H9 (cell line): ENCODE measurements around the gene ARHGEF2. TPM values are rescaled to one million over a fixed set of nuclear protein-coding genes. Genes with fewer than 3 reads are reported as not detected.

Experiments used
- DNase-seq: peaks from one replicate; pipeline ENCODE4 v3.0.0-alpha.2; 2017
- H2AFZ ChIP-seq: one replicate; pipeline ENCODE4 v1.6.1; 2013; ENCODE audit warnings: mild to moderate bottlenecking, low read length, control low read depth, moderate library complexity
- H2AK5ac ChIP-seq: 2 replicates; pipeline ENCODE4 v1.6.1; 2013; ENCODE audit warnings: low read length, control low read depth, mixed read lengths; ENCODE audit not compliant: insufficient read length
- H2BK120ac ChIP-seq: one replicate; pipeline ENCODE4 v1.6.1; 2013; ENCODE audit warnings: low read depth, mild to moderate bottlenecking, low read length, control low read depth, inconsistent platforms; ENCODE audit not compliant: poor library complexity, severe bottlenecking
- H2BK12ac ChIP-seq: 2 replicates; pipeline ENCODE4 v1.6.1; 2013; ENCODE audit warnings: low read length, control low read depth, mixed read lengths, low read depth; ENCODE audit not compliant: insufficient read length
- H2BK15ac ChIP-seq: 2 replicates; pipeline ENCODE4 v1.6.1; 2013; ENCODE audit warnings: low read depth, low read length, control low read depth
- H2BK20ac ChIP-seq: one replicate; pipeline ENCODE4 v1.6.1; 2013; ENCODE audit warnings: low read depth, mild to moderate bottlenecking, low read length, control low read depth, inconsistent platforms; ENCODE audit not compliant: poor library complexity, severe bottlenecking
- H2BK5ac ChIP-seq: 2 replicates; pipeline ENCODE4 v1.6.1; 2013; ENCODE audit warnings: low read length, control low read depth, mixed read lengths; ENCODE audit not compliant: insufficient read length
- H3K14ac ChIP-seq: 2 replicates; pipeline ENCODE4 v1.6.1; 2013; ENCODE audit warnings: low read length, control low read depth; ENCODE audit not compliant: insufficient read depth
- H3K18ac ChIP-seq: 2 replicates; pipeline ENCODE4 v1.6.1; 2013; ENCODE audit warnings: low read depth, mild to moderate bottlenecking, mixed read lengths, low read length, control low read depth; ENCODE audit not compliant: insufficient read length
- H3K23ac ChIP-seq: 2 replicates; pipeline ENCODE4 v1.6.1; 2013; ENCODE audit warnings: low read length, control low read depth, mixed read lengths, low read depth; ENCODE audit not compliant: insufficient read length
- H3K23me2 ChIP-seq: 2 replicates; pipeline ENCODE4 v1.6.1; 2013; ENCODE audit warnings: low read depth, mild to moderate bottlenecking, mixed read lengths, low read length, control low read depth; ENCODE audit not compliant: insufficient read length, poor library complexity, severe bottlenecking
- H3K27ac ChIP-seq: 2 replicates; pipeline ENCODE4 v1.5.1; 2013; ENCODE audit warnings: low read length, control low read depth, mixed read lengths, low read depth; ENCODE audit not compliant: insufficient read length
- H3K27me3 ChIP-seq: 2 replicates; pipeline ENCODE4 v1.6.1; 2013; ENCODE audit warnings: low read length, control low read depth, inconsistent platforms; ENCODE audit not compliant: insufficient read depth
- H3K4ac ChIP-seq: 2 replicates; pipeline ENCODE4 v1.6.1; 2013; ENCODE audit warnings: low read depth, mild to moderate bottlenecking, control low read depth, inconsistent platforms, low read length, moderate library complexity
- H3K4me1 ChIP-seq: 2 replicates; pipeline ENCODE4 v1.6.1; 2013; ENCODE audit warnings: low read length, control low read depth, inconsistent platforms; ENCODE audit not compliant: insufficient read depth
- H3K4me2 ChIP-seq: 2 replicates; pipeline ENCODE4 v1.6.1; 2013; ENCODE audit warnings: low read length, control low read depth, mixed read lengths; ENCODE audit not compliant: insufficient read length, insufficient read depth
- H3K56ac ChIP-seq: 2 replicates; pipeline ENCODE4 v1.6.1; 2013; ENCODE audit warnings: low read depth, mild to moderate bottlenecking, mixed read lengths, low read length, control low read depth; ENCODE audit not compliant: insufficient read length
- H3K79me1 ChIP-seq: 2 replicates; pipeline ENCODE4 v1.6.1; 2013; ENCODE audit warnings: low read depth, mild to moderate bottlenecking, moderate library complexity, low read length, control low read depth, inconsistent platforms; ENCODE audit not compliant: insufficient read depth, poor library complexity, severe bottlenecking
- H3K79me2 ChIP-seq: 2 replicates; pipeline ENCODE4 v1.6.1; 2013; ENCODE audit warnings: low read length, control low read depth, inconsistent platforms; ENCODE audit not compliant: insufficient read depth
- H3K9ac ChIP-seq: 2 replicates; pipeline ENCODE4 v1.6.1; 2013; ENCODE audit warnings: low read length, control low read depth, mixed read lengths; ENCODE audit not compliant: insufficient read length; ENCODE audit errors: extremely low read depth
- H3K9me3 ChIP-seq: one replicate; pipeline ENCODE4 v1.6.1; 2013; ENCODE audit warnings: low read depth, low read length, inconsistent platforms; ENCODE audit not compliant: control insufficient read depth
- H3T11ph ChIP-seq: one replicate; pipeline ENCODE4 v1.6.1; 2013; ENCODE audit warnings: mild to moderate bottlenecking, low read length, control low read depth, inconsistent platforms
- H4K20me1 ChIP-seq: one replicate; pipeline ENCODE4 v1.6.1; 2013; ENCODE audit not compliant: control insufficient read depth, insufficient read length, insufficient read depth
- H4K5ac ChIP-seq: 2 replicates; pipeline ENCODE4 v1.6.1; 2013; ENCODE audit warnings: low read depth, mild to moderate bottlenecking, mixed read lengths, low read length, control low read depth; ENCODE audit not compliant: insufficient read length
- H4K8ac ChIP-seq: replicated peaks from 2 replicates; pipeline ENCODE4 v1.6.1; 2013; ENCODE audit warnings: low read length, control low read depth, mixed read lengths, low read depth; ENCODE audit not compliant: insufficient read length
- H4K91ac ChIP-seq: 2 replicates; pipeline ENCODE4 v1.6.1; 2013; ENCODE audit warnings: low read depth, mild to moderate bottlenecking, moderate library complexity, mixed read lengths, low read length, control low read depth; ENCODE audit not compliant: insufficient read length
- H3K27ac Mint-ChIP-seq, 3 experiments: 2 replicates in 2 of 3; 3 replicates in 1 of 3; pipeline ENCODE4 v1.8.0; 2020 to 2021; ENCODE audit warnings: mixed read lengths in 3 of 3, mild to moderate bottlenecking in 1 of 3, moderate library complexity in 1 of 3
- H3K27me3 Mint-ChIP-seq: 2 replicates; pipeline ENCODE4 v1.8.0; 2021; ENCODE audit warnings: low read depth, mild to moderate bottlenecking, moderate library complexity, mixed read lengths
- H3K36me3 Mint-ChIP-seq, 3 experiments: 2 replicates in 2 of 3; 3 replicates in 1 of 3; pipeline ENCODE4 v1.8.0; 2020 to 2021; ENCODE audit warnings: low read depth in 3 of 3, mixed read lengths in 3 of 3; ENCODE audit not compliant: insufficient read depth in 1 of 3
- H3K4me1 Mint-ChIP-seq, 2 experiments: 2 replicates each; pipeline ENCODE4 v1.8.0; 2020; ENCODE audit warnings: mixed read lengths in 2 of 2
- H3K4me3 Mint-ChIP-seq, 2 experiments: 2 replicates in 1 of 2; 3 replicates in 1 of 2; pipeline ENCODE4 v1.8.0; 2020 to 2021; ENCODE audit warnings: mild to moderate bottlenecking in 2 of 2, mixed read lengths in 2 of 2, moderate library complexity in 1 of 2
- H3K9me3 Mint-ChIP-seq, 2 experiments: 2 replicates in 1 of 2; 3 replicates in 1 of 2; pipeline ENCODE4 v1.8.0; 2020; ENCODE audit warnings: mild to moderate bottlenecking in 2 of 2, mixed read lengths in 2 of 2, moderate library complexity in 1 of 2
- WGBS: extraction: QIAGEN DNeasy Blood & Tissue Kit; methylation state at CpG from one replicate; pipeline ENCODE4 v1.1.7; 2013; ENCODE audit warnings: missing lambda C conversion rate, low lambda C conversion rate, mixed read lengths; ENCODE audit not compliant: insufficient read length; ENCODE audit errors: extremely low coverage; 5-methylcytosine and 5-hydroxymethylcytosine counted together
- total RNA-seq: library from RNA; stranded (reverse); gene quantifications from 2 replicates; pipeline ENCODE4 v1.2.1, GENCODE V29; 2021
- TF ChIP-seq, protein P1 (sequence below): fragments of 200-600 bp; sonication (generic); conservative IDR thresholded peaks from 3 replicates; pipeline ENCODE4 v1.8.0; 2021; ENCODE audit warnings: antibody characterized with exemption, mild to moderate bottlenecking

ARHGEF2 gene
- total RNA-seq, 1 experiment from 2014 or later: 111 TPM

DNA sequence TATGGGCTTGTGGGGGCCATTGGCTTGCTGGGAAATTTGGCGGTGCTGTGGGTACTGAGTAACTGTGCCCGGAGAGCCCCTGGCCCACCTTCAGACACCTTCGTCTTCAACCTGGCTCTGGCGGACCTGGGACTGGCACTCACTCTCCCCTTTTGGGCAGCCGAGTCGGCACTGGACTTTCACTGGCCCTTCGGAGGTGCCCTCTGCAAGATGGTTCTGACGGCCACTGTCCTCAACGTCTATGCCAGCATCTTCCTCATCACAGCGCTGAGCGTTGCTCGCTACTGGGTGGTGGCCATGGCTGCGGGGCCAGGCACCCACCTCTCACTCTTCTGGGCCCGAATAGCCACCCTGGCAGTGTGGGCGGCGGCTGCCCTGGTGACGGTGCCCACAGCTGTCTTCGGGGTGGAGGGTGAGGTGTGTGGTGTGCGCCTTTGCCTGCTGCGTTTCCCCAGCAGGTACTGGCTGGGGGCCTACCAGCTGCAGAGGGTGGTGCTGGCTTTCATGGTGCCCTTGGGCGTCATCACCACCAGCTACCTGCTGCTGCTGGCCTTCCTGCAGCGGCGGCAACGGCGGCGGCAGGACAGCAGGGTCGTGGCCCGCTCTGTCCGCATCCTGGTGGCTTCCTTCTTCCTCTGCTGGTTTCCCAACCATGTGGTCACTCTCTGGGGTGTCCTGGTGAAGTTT lies 36.4 kb downstream of the ARHGEF2 start:
- Histone ChIP-seq H3K9me3 (no peaks in the 10 kb centered on the region), H3K56ac (no peak overlapping the region), H3K4me2 (no peak overlapping the region), H3T11ph (no peak overlapping the region), H3K4me1 (no peaks in the 10 kb centered on the region), H3K9ac (no peak overlapping the region), H3K27me3 (no peaks in the 10 kb centered on the region), H3K4ac (no peak overlapping the region), H3K23ac (no peak overlapping the region), H3K27ac (no peak overlapping the region), H3K18ac (no peak overlapping the region), H2BK20ac (no peak overlapping the region), H2BK12ac (no peak overlapping the region), H3K79me1 (no peaks in the 10 kb centered on the region), H2BK120ac (no peak overlapping the region), H2AFZ (no peak overlapping the region), H3K14ac (no peak overlapping the region), H4K5ac (no peak overlapping the region), H3K23me2 (no peaks in the 10 kb centered on the region), H4K91ac (no peak overlapping the region), H2BK15ac (no peak overlapping the region), H4K20me1 (no peaks in the 10 kb centered on the region), H2AK5ac (no peak overlapping the region), H3K79me2 (no peaks in the 10 kb centered on the region), H4K8ac (no peak overlapping the region), H2BK5ac (no peak overlapping the region)
- TF ChIP-seq, protein P1, sequence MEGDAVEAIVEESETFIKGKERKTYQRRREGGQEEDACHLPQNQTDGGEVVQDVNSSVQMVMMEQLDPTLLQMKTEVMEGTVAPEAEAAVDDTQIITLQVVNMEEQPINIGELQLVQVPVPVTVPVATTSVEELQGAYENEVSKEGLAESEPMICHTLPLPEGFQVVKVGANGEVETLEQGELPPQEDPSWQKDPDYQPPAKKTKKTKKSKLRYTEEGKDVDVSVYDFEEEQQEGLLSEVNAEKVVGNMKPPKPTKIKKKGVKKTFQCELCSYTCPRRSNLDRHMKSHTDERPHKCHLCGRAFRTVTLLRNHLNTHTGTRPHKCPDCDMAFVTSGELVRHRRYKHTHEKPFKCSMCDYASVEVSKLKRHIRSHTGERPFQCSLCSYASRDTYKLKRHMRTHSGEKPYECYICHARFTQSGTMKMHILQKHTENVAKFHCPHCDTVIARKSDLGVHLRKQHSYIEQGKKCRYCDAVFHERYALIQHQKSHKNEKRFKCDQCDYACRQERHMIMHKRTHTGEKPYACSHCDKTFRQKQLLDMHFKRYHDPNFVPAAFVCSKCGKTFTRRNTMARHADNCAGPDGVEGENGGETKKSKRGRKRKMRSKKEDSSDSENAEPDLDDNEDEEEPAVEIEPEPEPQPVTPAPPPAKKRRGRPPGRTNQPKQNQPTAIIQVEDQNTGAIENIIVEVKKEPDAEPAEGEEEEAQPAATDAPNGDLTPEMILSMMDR: no peak
- DNase-seq: no peak
- Mint-ChIP-seq H3K4me3 (no peak overlapping the region), H3K27ac (0 out of 7 replicates have a peak overlapping the region, but pooled peaks of 1 of the 3 experiments have one; percentile 34), H3K9me3 (no peaks in the 10 kb centered on the region), H3K4me1 (peaks cover 27 to 31% of the 10 kb centered on the region in 2 experiments), H3K27me3 (no peaks in the 10 kb centered on the region; the same call in none of the 2 replicates), H3K36me3 (peaks cover 5 to 17% (median 7%) of the 10 kb centered on the region in 3 experiments; a peak in 5 of 7 replicates)
- no CpG with 5 or more reads among the region's 29 CpGs for WGBS
